Testis (tissue), 3 donors: ENCODE results near the gene FOXL1. TPM values are rescaled to one million over a fixed set of nuclear protein-coding genes. Genes with fewer than 3 reads are reported as not detected.

Experiments used
- DNase-seq: peaks from one replicate; pipeline ENCODE4 v3.0.0-alpha.2; 2019
- H3K27ac ChIP-seq, 2 donors: fragments of 200-600 bp; sonication (generic); one replicate each; pipeline ENCODE4 v1.5.1; 2019
- H3K27me3 ChIP-seq: fragments of 200-600 bp; sonication (generic); one replicate; pipeline ENCODE4 v1.5.1; 2019
- H3K36me3 ChIP-seq: fragments of 200-600 bp; sonication (generic); one replicate; pipeline ENCODE4 v1.5.1; 2017; ENCODE audit warnings: low read depth; ENCODE audit errors: missing control alignments
- H3K4me1 ChIP-seq: fragments of 200-600 bp; sonication (generic); one replicate; pipeline ENCODE4 v1.5.1; 2019
- H3K4me3 ChIP-seq, 2 donors: fragments of 200-600 bp; sonication (generic); one replicate each; pipeline ENCODE4 v1.5.1; 2017 to 2019
- H3K9me3 ChIP-seq: fragments of 200-600 bp; sonication (generic); one replicate; pipeline ENCODE4 v1.5.1; 2017
- POLR2A ChIP-seq: fragments of 450-650 bp; IDR thresholded peaks from one replicate; pipeline ENCODE4 v1.6.1; 2017; ENCODE audit warnings: antibody characterized with exemption, mild to moderate bottlenecking, moderate library complexity
- WGBS, 2 donors: methylation state at CpG; one replicate each; pipeline ENCODE4 v1.1.5; 2018; 5-methylcytosine and 5-hydroxymethylcytosine counted together
- intact Hi-C: fragments of 100-400 bp; cut with DNase I; formaldehyde crosslinking; loops from one replicate; pipeline ENCODE4 v1.15.1; 2023; ENCODE audit warnings: low total_unique reads
- polyA plus RNA-seq: library from polyadenylated mRNA; stranded (reverse); fragments of 350-450 nt; fragmentation: Illumina TruSeq; extraction: RNeasy Lipid Tissue Mini Kit (QIAGEN cat#74804); gene quantifications from one replicate; pipeline ENCODE4 v1.2.3, GENCODE V29; 2014; ENCODE audit warnings: low read depth, low replicate concordance; ENCODE audit not compliant: insufficient read depth
- total RNA-seq, 2 donors: library from RNA; depleted of rRNA; stranded (reverse); fragments of >200 nt; gene quantifications; one replicate each; pipeline ENCODE4 v1.2.3, GENCODE V29; 2016
- TF ChIP-seq, protein P1 (sequence below), 3 experiments: fragments of 450-650 bp in 2 of 3; fragments of 200-600 bp in 1 of 3; sonication (generic) in 1 of 3; IDR thresholded peaks; one replicate each; pipeline ENCODE4 v1.5.1; 2016 to 2019; ENCODE audit warnings: antibody characterized with exemption in 3 of 3, mild to moderate bottlenecking in 2 of 3, moderate library complexity in 1 of 3

FOXL1 gene
- total and polyA plus RNA-seq, 3 donors from 2014 or later, result 1.4 to 5.9 (median 4.6) TPM

DNA sequence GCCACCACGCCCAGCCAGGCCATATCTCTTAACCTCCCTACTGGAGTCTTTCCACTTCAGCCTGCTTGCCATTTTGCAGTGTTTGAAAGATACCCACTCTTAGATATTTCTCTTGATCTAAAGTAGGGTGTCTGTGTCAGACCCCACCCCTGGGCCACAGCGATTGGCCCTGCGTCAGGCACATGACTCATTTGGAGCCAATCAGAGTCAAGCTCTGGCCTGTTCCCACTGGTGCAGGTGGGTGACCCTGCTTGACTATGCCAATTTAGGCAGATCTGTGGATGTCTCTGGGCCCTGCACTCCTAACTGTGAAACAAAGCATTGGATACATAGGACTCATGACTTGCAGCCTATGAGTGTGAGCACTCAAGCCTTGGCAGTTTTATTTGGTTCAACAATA is 27.6 kb downstream of the FOXL1 start:
- no peaks in the 10 kb centered on the region for H3K27me3 ChIP-seq
- H3K9me3 ChIP-seq, result no peaks in the 10 kb centered on the region
- intact Hi-C loops, result no loop called here
- H3K4me3 ChIP-seq, result no peak overlapping the region
- no peaks in the 10 kb centered on the region for H3K36me3 ChIP-seq
- 68 to 76% methylated on average over 3 of the region's 3 CpGs for WGBS, 2 donors
- H3K27ac ChIP-seq, result no peak overlapping the region
- H3K4me1 ChIP-seq, result no peaks in the 10 kb centered on the region
- TF ChIP-seq, protein P1, sequence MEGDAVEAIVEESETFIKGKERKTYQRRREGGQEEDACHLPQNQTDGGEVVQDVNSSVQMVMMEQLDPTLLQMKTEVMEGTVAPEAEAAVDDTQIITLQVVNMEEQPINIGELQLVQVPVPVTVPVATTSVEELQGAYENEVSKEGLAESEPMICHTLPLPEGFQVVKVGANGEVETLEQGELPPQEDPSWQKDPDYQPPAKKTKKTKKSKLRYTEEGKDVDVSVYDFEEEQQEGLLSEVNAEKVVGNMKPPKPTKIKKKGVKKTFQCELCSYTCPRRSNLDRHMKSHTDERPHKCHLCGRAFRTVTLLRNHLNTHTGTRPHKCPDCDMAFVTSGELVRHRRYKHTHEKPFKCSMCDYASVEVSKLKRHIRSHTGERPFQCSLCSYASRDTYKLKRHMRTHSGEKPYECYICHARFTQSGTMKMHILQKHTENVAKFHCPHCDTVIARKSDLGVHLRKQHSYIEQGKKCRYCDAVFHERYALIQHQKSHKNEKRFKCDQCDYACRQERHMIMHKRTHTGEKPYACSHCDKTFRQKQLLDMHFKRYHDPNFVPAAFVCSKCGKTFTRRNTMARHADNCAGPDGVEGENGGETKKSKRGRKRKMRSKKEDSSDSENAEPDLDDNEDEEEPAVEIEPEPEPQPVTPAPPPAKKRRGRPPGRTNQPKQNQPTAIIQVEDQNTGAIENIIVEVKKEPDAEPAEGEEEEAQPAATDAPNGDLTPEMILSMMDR (IDR thresholded peaks at IDR 0.05), result no peak
- TF ChIP-seq POLR2A, result no peak
- peak; percentile 50 for DNase-seq

DNA sequence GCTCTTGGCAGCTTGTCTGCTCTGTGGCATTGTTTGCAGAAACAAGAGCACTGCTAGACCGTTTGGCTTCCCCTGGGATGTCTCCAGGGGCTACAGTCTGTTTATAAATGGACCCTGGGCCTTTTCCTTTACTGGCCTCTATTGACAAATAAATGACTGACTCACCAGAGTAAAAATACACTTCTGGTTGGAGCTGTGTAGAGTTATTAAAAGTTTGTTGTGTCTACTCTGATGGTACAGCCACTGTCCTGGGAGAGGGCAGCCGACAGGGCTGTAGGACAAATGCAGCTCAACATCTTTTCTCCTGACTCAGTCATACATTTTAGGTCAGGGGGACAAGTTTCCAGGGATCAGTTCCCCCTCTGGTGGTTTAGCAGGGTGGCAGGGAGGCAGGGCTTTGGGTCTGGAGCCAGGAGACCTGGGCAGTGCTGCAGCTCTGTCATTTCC is 30.0 kb downstream of the FOXL1 start:
- intact Hi-C loops, result no loop called here
- Histone ChIP-seq H3K4me3 (no peak overlapping the region), H3K9me3 (no peaks in the 10 kb centered on the region), H3K27me3 (no peaks in the 10 kb centered on the region), H3K27ac (no peak overlapping the region), H3K4me1 (no peaks in the 10 kb centered on the region), H3K36me3 (no peaks in the 10 kb centered on the region)
- TF ChIP-seq POLR2A, result no peak
- TF ChIP-seq, protein P1 (IDR thresholded peaks at IDR 0.05), result no peak
- WGBS, 2 donors, result 63 to 67% methylated on average over 2 of the region's 2 CpGs
- DNase-seq, result no peak

- TF ChIP-seq, protein P1 (IDR thresholded peaks at IDR 0.05), result no peak
- TF ChIP-seq POLR2A, result no peak
- H3K27me3 ChIP-seq, result no peaks in the 10 kb centered on the region
Observed at GRCh38 chr16:86609115-86609514, 30.8 kb downstream of the FOXL1 start.

GRCh38 chr16:86609661-86610060 is 31.3 kb downstream of the FOXL1 start:
- H3K27ac ChIP-seq, result no peak overlapping the region
- H3K36me3 ChIP-seq, result no peaks in the 10 kb centered on the region
- H3K9me3 ChIP-seq, result no peaks in the 10 kb centered on the region
- H3K27me3 ChIP-seq, result no peaks in the 10 kb centered on the region
- intact Hi-C loops, result no loop called here
- DNase-seq, result no peak
- WGBS, 2 donors, result 86 to 92% methylated on average over 10 of the region's 10 CpGs
- H3K4me1 ChIP-seq, result peaks cover 2% of the 10 kb centered on the region
- no peak overlapping the region for H3K4me3 ChIP-seq
- TF ChIP-seq, protein P1 (IDR thresholded peaks at IDR 0.05), result no peak
- TF ChIP-seq POLR2A, result no peak

More at GRCh38 chr16:86609115-86609514, 30.8 kb downstream of the FOXL1 start:
- Histone ChIP-seq H3K9me3 (no peaks in the 10 kb centered on the region), H3K36me3 (no peaks in the 10 kb centered on the region), H3K27ac (no peak overlapping the region), H3K4me1 (no peaks in the 10 kb centered on the region), H3K4me3 (no peak overlapping the region)
- 77 to 87% methylated on average over 6 of the region's 6 CpGs for WGBS, 2 donors
- intact Hi-C loops, result no loop called here
- DNase-seq, result no peak

- Histone ChIP-seq H3K4me3 (no peak overlapping the region), H3K27me3 (no peaks in the 10 kb centered on the region), H3K4me1 (peaks cover 3% of the 10 kb centered on the region), H3K36me3 (no peaks in the 10 kb centered on the region), H3K27ac (no peak overlapping the region), H3K9me3 (no peaks in the 10 kb centered on the region)
- 46 to 56% methylated on average over 4 to 18 of the region's 18 CpGs for WGBS, 2 donors
- no peak for DNase-seq
- intact Hi-C loops, result no loop called here
- no peak for TF ChIP-seq POLR2A
- TF ChIP-seq, protein P1 (IDR thresholded peaks at IDR 0.05), result no peak
Observed at GRCh38 chr16:86610779-86611524, 32.6 kb downstream of the FOXL1 start.
